Measurements from ENCODE around the gene ENAH.

GRCh38 chr1:225627304-225627947 lies 25.5 kb downstream of the ENAH start:
- TF ChIP-seq CTCF (IDR thresholded peaks at IDR 0.05) (no peak), EZH2 (IDR thresholded peaks at IDR 0.05; ENCODE audit: borderline replicate concordance, insufficient read depth, low read depth, low read length, poor library complexity, severe bottlenecking) (no peak)

Data from B cell (primary cell).